Hepatocyte (in vitro differentiated cells): ENCODE data around the gene SMTNL1. TPM values are rescaled to one million over a fixed set of nuclear protein-coding genes. Genes with fewer than 3 reads are reported as not detected.

Experiments used
- DNase-seq: peaks from one replicate; pipeline ENCODE4 v3.0.0-alpha.2; 2016; ENCODE audit warnings: low spot score
- H2AFZ ChIP-seq: fragments of 200-600 bp; sonication (generic); 2 replicates; pipeline ENCODE4 v1.6.0; 2016; ENCODE audit warnings: antibody characterized with exemption, mild to moderate bottlenecking
- H3K27ac ChIP-seq: fragments of 200-600 bp; sonication (generic); 2 replicates; pipeline ENCODE4 v1.5.1; 2016; ENCODE audit warnings: mild to moderate bottlenecking
- H3K27me3 ChIP-seq: fragments of 200-600 bp; sonication (generic); 2 replicates; pipeline ENCODE4 v1.6.1; 2016
- H3K36me3 ChIP-seq: fragments of 200-600 bp; sonication (generic); replicated peaks from 2 replicates; pipeline ENCODE4 v1.5.1; 2016; ENCODE audit warnings: low read depth; ENCODE audit not compliant: insufficient read depth
- H3K4me1 ChIP-seq: fragments of 200-600 bp; sonication (generic); 2 replicates; pipeline ENCODE4 v1.5.1; 2016; ENCODE audit warnings: mild to moderate bottlenecking, moderate library complexity; ENCODE audit not compliant: insufficient read depth
- H3K4me2 ChIP-seq: fragments of 200-600 bp; sonication (generic); 2 replicates; pipeline ENCODE4 v1.6.0; 2016
- H3K4me3 ChIP-seq: fragments of 200-600 bp; sonication (generic); 2 replicates; pipeline ENCODE4 v1.5.1; 2016; ENCODE audit warnings: mild to moderate bottlenecking
- H3K79me2 ChIP-seq: fragments of 200-600 bp; sonication (generic); 2 replicates; pipeline ENCODE4 v1.6.0; 2017; ENCODE audit warnings: mild to moderate bottlenecking
- H3K9me2 ChIP-seq: fragments of 200-600 bp; sonication (generic); replicated peaks from 2 replicates; pipeline ENCODE4 v1.6.0; 2017; ENCODE audit warnings: mild to moderate bottlenecking; ENCODE audit not compliant: insufficient read depth
- H3K9me3 ChIP-seq: fragments of 200-600 bp; sonication (generic); 2 replicates; pipeline ENCODE4 v1.5.1; 2016; ENCODE audit warnings: low read depth, mild to moderate bottlenecking
- H4K20me1 ChIP-seq: fragments of 200-600 bp; sonication (generic); 2 replicates; pipeline ENCODE4 v1.6.0; 2016; ENCODE audit warnings: mild to moderate bottlenecking; ENCODE audit not compliant: insufficient read depth, poor library complexity, severe bottlenecking
- CTCF ChIP-seq: fragments of 200-600 bp; sonication (generic); IDR thresholded peaks from 2 replicates; pipeline ENCODE4 v1.5.1; 2016; ENCODE audit warnings: antibody characterized with exemption, mild to moderate bottlenecking; ENCODE audit not compliant: poor library complexity
- EZH2 ChIP-seq: fragments of 200-600 bp; sonication (generic); IDR thresholded peaks from 2 replicates; pipeline ENCODE4 v1.6.1; 2016; ENCODE audit warnings: antibody characterized with exemption, mild to moderate bottlenecking, borderline replicate concordance
- EZH2phosphoT487 ChIP-seq: fragments of 200-600 bp; sonication (generic); IDR thresholded peaks from one replicate; pipeline ENCODE4 v1.6.1; 2018; ENCODE audit warnings: antibody characterized with exemption, mild to moderate bottlenecking, low read depth, moderate library complexity; ENCODE audit not compliant: unreplicated experiment, severe bottlenecking
- WGBS: methylation state at CpG from one replicate; pipeline ENCODE4 v1.1.6; 2016; ENCODE audit warnings: low lambda C conversion rate; ENCODE audit errors: missing lambda C conversion rate; 5-methylcytosine and 5-hydroxymethylcytosine counted together
- polyA plus RNA-seq: library from polyadenylated mRNA; unstranded; fragments of >200 nt; fragmentation: Nextera tagmentation; extraction: Ambion mirVana; gene quantifications from 2 replicates; pipeline ENCODE4 v1.2.1, GENCODE V29; 2016
- total RNA-seq: library from RNA; depleted of rRNA; stranded (reverse); fragments of >200 nt; gene quantifications from 2 replicates; pipeline ENCODE4 v1.2.3, GENCODE V29; 2014

SMTNL1 gene
- total and polyA plus RNA-seq, 2 experiments from 2014 or later, result not detected

- H3K27ac ChIP-seq, result no peak overlapping the region
- no peak for DNase-seq
- no peaks in the 10 kb centered on the region for H3K9me3 ChIP-seq
- H4K20me1 ChIP-seq, result no peaks in the 10 kb centered on the region
- no peaks in the 10 kb centered on the region for H3K79me2 ChIP-seq
- no peaks in the 10 kb centered on the region for H3K27me3 ChIP-seq
- no peak for TF ChIP-seq EZH2
- TF ChIP-seq EZH2phosphoT487, result no peak
- no peak for TF ChIP-seq CTCF
- no peak overlapping the region for H2AFZ ChIP-seq
- no peaks in the 10 kb centered on the region for H3K9me2 ChIP-seq
- no peak overlapping the region for H3K4me2 ChIP-seq
- no peaks in the 10 kb centered on the region for H3K4me1 ChIP-seq
- no peak overlapping the region for H3K4me3 ChIP-seq
- 92% methylated on average over 7 of the region's 7 CpGs for WGBS
- no peaks in the 10 kb centered on the region for H3K36me3 ChIP-seq
Measured at GRCh38 chr11:57508341-57509170, 28.8 kb upstream of the SMTNL1 start.

GRCh38 chr11:57511741-57512430 lies 25.5 kb upstream of the SMTNL1 start:
- TF ChIP-seq CTCF (no peak), EZH2 (no peak), EZH2phosphoT487 (no peak)
- Histone ChIP-seq H3K4me3 (no peak overlapping the region), H3K9me2 (no peaks in the 10 kb centered on the region), H4K20me1 (no peaks in the 10 kb centered on the region), H3K27me3 (peaks cover 4% of the 10 kb centered on the region), H3K27ac (no peak overlapping the region), H2AFZ (no peak overlapping the region), H3K4me1 (peaks cover 5% of the 10 kb centered on the region), H3K79me2 (no peaks in the 10 kb centered on the region), H3K4me2 (no peak overlapping the region), H3K9me3 (no peaks in the 10 kb centered on the region), H3K36me3 (no peaks in the 10 kb centered on the region)
- WGBS, result 93% methylated on average over 6 of the region's 6 CpGs
- no peak for DNase-seq

- Histone ChIP-seq H3K9me3 (no peaks in the 10 kb centered on the region), H3K4me2 (peak overlapping the region; percentile 99), H3K27ac (no peak overlapping the region), H3K4me1 (peaks cover 5% of the 10 kb centered on the region), H4K20me1 (no peaks in the 10 kb centered on the region), H2AFZ (no peak overlapping the region), H3K27me3 (peaks cover 7% of the 10 kb centered on the region), H3K4me3 (no peak overlapping the region), H3K9me2 (no peaks in the 10 kb centered on the region), H3K36me3 (no peaks in the 10 kb centered on the region), H3K79me2 (no peaks in the 10 kb centered on the region)
- WGBS, result 81% methylated on average over 12 of the region's 12 CpGs
- no peak for DNase-seq
- TF ChIP-seq EZH2 (no peak), CTCF (no peak), EZH2phosphoT487 (no peak)
Measured at GRCh38 chr11:57512646-57513451, 24.5 kb upstream of the SMTNL1 start.
